Cardiac fibroblast (primary cell): ENCODE measurements around the gene TDRD9.
A peak's percentile ranks its signal among the peaks of the same experiment; 100 is the strongest.
"Not testable (repeated sequence)": the region's sequence is repeated elsewhere in the genome, so short reads cannot be mapped to it uniquely, and the experiment has no call there.

ENCODE experiments used
- DNase-seq, 2 donors: peaks; one replicate each; pipeline versions ENCODE4 v3.0.0 to v3.0.0-alpha.2; 2010; ENCODE audit warnings: low read depth in 2 of 2
- H3K4me3 ChIP-seq, 2 donors: replicated peaks in 1 of 2; 1 replicate in 1 of 2; 2 replicates in 1 of 2; pipeline ENCODE4 v1.5.1; 2011; ENCODE audit warnings: low read depth in 2 of 2, low read length in 2 of 2, mild to moderate bottlenecking in 2 of 2, moderate library complexity in 1 of 2
- TF ChIP-seq, protein P1 (sequence below): IDR thresholded peaks from one replicate; pipeline ENCODE4 v1.5.1; 2011; ENCODE audit warnings: low read depth, mild to moderate bottlenecking, low read length, inconsistent platforms

TDRD9 gene

GRCh38 chr14:103909531-103910261 is 18.6 kb upstream of the TDRD9 start:
- no peak for DNase-seq
- H3K4me3 ChIP-seq, result no peak overlapping the region
- TF ChIP-seq, protein P1, sequence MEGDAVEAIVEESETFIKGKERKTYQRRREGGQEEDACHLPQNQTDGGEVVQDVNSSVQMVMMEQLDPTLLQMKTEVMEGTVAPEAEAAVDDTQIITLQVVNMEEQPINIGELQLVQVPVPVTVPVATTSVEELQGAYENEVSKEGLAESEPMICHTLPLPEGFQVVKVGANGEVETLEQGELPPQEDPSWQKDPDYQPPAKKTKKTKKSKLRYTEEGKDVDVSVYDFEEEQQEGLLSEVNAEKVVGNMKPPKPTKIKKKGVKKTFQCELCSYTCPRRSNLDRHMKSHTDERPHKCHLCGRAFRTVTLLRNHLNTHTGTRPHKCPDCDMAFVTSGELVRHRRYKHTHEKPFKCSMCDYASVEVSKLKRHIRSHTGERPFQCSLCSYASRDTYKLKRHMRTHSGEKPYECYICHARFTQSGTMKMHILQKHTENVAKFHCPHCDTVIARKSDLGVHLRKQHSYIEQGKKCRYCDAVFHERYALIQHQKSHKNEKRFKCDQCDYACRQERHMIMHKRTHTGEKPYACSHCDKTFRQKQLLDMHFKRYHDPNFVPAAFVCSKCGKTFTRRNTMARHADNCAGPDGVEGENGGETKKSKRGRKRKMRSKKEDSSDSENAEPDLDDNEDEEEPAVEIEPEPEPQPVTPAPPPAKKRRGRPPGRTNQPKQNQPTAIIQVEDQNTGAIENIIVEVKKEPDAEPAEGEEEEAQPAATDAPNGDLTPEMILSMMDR, result no peak

DNA sequence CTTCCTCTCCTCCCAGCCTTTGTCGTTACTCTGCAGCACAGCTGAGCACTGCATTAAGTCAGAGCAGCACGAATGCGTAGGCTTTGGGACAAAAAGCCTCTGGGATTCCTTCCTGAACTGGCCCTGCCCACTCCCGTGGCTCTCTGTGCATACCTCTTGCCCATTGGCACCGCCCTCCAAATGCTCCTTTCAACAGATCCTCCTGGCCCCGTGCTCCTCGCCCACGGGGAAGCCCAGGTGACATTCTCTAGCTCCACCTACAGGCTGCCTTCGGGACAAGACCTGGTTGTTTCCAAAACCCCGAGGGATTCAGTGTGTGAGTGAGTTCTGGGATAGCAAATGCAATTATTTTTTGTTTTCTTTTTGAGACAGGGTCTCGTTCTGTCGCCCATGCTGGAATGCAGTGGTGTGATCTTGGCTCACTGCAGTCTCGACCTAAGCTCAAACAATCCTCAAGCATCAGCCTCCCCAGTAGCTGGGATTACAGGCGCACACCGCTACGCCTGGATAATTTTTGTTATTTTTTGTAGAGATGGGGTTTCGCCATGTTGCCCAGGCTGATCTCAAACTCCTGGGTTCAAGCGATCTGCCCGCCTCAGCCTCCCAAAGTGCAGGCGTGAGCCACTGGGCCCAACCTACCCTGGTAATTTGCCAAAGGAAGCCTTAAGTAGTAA is 17.9 kb upstream of the TDRD9 start:
- no peak overlapping the region for H3K4me3 ChIP-seq
- TF ChIP-seq, protein P1, result peak; percentile 82
- DNase-seq, result peak; percentile 79 to 89

DNA sequence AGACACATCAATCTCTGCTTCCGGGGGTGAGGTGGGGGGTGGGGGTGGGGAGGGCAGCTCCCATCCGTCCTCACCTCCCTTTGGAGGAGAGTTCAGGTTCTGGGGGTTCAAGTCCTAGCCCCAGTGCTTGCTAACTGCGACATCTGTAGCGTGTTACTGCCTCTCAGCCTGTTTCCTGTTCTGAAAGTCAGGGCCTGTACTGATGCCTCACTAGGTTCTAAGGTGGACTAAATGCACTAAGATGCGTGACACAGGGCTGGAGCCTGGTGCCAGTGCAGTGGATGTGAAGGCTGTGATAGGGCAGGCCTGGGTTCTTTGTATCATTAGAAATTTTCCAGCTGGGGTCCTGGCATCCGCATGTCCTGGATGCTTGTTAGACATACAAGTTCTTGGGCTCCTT is 17.3 kb upstream of the TDRD9 start:
- TF ChIP-seq, protein P1, result no peak
- no peak for DNase-seq
- no peak overlapping the region for H3K4me3 ChIP-seq

- no peak for DNase-seq
- no peak overlapping the region for H3K4me3 ChIP-seq
- TF ChIP-seq, protein P1, result no peak
Measured at GRCh38 chr14:103915616-103916015, 12.6 kb upstream of the TDRD9 start.

DNA sequence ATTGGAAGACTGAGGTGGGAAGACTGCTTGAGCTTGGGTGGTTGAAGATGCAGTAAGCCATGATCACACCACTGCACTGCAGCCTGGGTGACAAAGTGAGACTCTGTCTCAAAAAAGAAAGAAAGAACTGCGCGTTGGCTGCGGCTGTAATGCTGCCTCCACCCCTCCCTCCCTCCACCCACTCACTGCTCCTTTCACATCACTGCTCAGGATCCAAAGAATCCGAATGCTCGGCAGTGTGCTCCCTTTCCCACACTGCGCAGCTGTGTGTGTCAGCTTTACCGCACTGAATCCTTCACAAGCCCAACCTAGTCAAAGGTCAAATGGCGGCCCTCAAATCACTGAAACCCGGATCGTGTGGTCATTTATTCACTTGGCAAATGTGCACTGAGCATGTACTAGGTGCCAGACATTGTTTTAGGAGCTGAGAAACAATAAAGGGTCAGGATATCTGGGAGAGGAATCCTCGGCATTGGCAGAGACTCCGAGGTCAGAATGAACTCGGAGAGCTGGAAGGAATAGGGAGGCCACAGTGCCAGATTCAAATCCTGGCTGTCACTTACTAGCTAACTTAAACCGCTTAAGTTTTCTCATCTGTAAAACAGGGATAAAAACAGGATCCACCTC is 11.5 kb upstream of the TDRD9 start:
- H3K4me3 ChIP-seq, result no peak overlapping the region
- no peak for DNase-seq
- TF ChIP-seq, protein P1, result no peak

DNA sequence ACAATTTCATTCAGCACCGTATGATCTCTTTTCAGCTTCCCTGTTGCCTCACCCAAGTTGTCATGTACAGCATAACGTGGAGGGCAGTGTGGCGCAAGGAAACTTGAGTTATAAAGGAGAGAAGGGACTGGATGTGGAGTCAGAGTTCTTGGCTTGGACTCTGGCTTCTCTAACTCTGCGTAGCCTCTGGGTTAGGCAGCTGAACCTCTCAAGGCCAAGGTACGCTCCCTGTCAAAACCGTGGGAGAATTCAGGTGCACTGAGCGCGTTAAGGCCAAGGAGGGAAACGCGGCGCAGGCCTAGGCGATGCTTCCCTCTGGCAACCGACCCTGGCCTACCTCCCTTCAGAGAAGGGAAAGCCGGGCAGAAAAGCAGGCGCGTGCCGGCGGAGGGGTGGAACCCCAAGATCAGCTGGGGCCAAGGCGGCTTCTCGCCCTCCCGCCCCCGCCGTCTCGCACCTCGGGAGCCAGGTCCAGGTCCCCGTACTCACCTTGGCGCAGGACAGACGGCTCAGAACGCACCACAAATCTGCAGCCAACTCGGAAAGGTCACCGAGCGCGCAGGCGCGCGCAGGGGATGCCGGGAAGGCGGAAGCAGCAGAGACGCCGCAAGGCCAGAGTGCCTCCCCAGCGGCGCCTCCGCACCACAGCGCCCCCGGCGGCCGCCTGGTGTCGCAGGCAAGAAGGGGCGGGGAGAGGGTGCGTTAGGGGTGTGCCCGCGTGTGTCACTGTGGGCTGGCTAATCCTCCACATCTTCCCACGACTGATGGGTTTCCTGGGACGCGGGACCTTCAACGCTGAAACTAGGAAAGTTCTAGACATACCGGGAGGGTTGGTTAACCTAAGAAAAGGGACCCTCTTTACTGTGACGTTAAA is 7.0 kb upstream of the TDRD9 start:
- TF ChIP-seq, protein P1, result peak; percentile 86
- DNase-seq, result peak; percentile 91 to 93
- peak overlapping the region; percentile 84 to 99 for H3K4me3 ChIP-seq

DNA sequence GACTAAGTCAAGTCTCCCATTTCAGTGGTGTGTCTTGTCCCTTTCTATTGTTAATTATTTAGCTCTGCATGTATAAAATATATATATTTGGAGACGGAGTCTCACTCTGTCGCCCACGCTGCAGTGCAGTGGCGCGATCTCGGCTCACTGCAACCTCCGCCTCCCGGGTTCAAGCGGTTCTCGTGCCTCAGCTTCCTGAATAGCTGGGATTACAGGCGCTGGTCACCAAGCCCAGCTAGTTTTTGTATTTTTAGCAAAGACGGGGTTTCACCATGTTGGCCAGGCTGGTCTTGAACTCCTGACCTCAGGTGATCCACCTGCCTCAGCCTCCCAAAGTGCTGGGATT is 6.4 kb upstream of the TDRD9 start:
- peak overlapping the region; percentile 5 to 24 for H3K4me3 ChIP-seq

More for the DNA sequence above, 6.4 kb upstream of the TDRD9 start:
- DNase-seq, result not testable (repeated sequence)
